Right atrium auricular region (tissue), 2 donors: ENCODE data around the gene UBTD1. TPM values are rescaled to one million over a fixed set of nuclear protein-coding genes. Genes with fewer than 3 reads are reported as not detected.
"Not testable (repeated sequence)": the region's sequence is repeated elsewhere in the genome, so short reads cannot be mapped to it uniquely, and the experiment has no call there.

Experiments
- DNase-seq: peaks from one replicate; pipeline ENCODE4 v3.0.0-alpha.2; 2019; ENCODE audit warnings: low spot score
- H3K27ac ChIP-seq, 2 donors: fragments of 200-600 bp; sonication (generic); 1 replicate in 1 of 2; 2 replicates in 1 of 2; pipeline ENCODE4 v1.5.1; 2016 to 2019
- H3K27me3 ChIP-seq, 2 donors: fragments of 200-600 bp; sonication (generic); one replicate each; pipeline versions ENCODE4 v1.5.1 to v1.6.0; 2017 to 2019
- H3K36me3 ChIP-seq: fragments of 200-600 bp; sonication (generic); one replicate; pipeline ENCODE4 v1.5.1; 2016
- H3K4me1 ChIP-seq, 2 donors: fragments of 200-600 bp; sonication (generic); one replicate each; pipeline versions ENCODE4 v1.5.1 to v1.6.0; 2017 to 2019
- H3K4me3 ChIP-seq, 2 donors: fragments of 200-600 bp; sonication (generic); 1 replicate in 1 of 2; 2 replicates in 1 of 2; pipeline ENCODE4 v1.5.1; 2017 to 2019; ENCODE audit warnings: mild to moderate bottlenecking in 1 of 2, moderate library complexity in 1 of 2
- H3K9me3 ChIP-seq, 2 donors: fragments of 200-600 bp; sonication (generic); one replicate each; pipeline ENCODE4 v1.5.1; 2019
- total RNA-seq, 2 donors: library from RNA; depleted of rRNA; stranded (reverse); fragments of >200 nt; gene quantifications; one replicate each; pipeline ENCODE4 v1.1.0, GENCODE V29; 2016
- TF ChIP-seq, protein P1 (sequence below), 2 donors: fragments of 200-600 bp; sonication (generic); IDR thresholded peaks; one replicate each; pipeline ENCODE4 v1.5.1; 2019; ENCODE audit warnings: antibody characterized with exemption in 2 of 2

Gene UBTD1
- total RNA-seq, 2 donors from 2014 or later: 26.7 to 30.7 TPM

DNA sequence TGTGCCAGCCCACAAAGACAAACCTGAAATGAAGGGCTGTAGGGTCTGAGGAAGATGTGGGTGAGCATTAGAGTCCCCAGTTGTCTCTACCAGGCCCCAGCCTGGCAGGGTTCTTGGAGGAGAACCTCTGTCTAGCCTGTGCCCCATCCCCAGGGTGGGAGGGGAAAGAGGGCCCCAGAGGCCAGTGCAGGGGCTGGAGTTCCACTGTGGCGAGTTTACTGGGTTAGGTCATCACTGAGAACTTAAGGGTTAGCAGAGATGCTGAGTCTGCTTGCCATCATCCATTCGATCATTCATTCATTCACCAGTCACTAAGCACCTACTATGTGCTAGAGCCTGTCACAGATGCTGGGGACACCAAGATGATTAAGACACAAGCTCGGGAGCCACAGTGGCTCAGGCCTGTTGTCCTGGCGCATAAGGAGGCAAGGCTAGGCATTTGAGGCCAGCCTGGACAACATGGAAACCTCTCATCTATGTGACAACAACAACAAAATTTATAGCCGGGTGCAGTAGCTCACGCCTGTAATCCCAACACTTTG lies 76.5 kb downstream of the UBTD1 start:
- TF ChIP-seq, protein P1, sequence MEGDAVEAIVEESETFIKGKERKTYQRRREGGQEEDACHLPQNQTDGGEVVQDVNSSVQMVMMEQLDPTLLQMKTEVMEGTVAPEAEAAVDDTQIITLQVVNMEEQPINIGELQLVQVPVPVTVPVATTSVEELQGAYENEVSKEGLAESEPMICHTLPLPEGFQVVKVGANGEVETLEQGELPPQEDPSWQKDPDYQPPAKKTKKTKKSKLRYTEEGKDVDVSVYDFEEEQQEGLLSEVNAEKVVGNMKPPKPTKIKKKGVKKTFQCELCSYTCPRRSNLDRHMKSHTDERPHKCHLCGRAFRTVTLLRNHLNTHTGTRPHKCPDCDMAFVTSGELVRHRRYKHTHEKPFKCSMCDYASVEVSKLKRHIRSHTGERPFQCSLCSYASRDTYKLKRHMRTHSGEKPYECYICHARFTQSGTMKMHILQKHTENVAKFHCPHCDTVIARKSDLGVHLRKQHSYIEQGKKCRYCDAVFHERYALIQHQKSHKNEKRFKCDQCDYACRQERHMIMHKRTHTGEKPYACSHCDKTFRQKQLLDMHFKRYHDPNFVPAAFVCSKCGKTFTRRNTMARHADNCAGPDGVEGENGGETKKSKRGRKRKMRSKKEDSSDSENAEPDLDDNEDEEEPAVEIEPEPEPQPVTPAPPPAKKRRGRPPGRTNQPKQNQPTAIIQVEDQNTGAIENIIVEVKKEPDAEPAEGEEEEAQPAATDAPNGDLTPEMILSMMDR (IDR thresholded peaks at IDR 0.05): no peak
- no peak for DNase-seq
- no peaks in the 10 kb centered on the region for H3K27me3 ChIP-seq

DNA sequence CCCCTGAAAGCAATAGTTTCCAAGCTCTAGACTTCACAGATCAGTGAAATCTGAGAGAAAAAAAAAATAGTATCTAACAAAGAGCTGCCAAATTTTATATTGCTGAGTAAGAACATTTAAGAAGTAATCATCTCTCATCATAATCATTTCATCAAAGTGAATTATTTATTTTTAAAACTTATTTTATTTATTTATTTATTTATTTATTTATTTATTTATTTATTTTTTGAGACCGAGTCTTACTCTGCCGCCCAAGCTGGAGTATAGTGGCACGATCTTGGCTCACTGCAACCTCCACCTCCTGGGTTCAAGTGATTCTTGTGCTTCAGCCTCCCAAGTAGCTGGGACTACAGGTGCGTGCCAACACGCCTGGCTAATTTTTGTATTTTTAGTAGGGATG lies 77.8 kb downstream of the UBTD1 start:
- not testable (repeated sequence) for H3K27me3 ChIP-seq, H3K4me3 ChIP-seq, H3K9me3 ChIP-seq, DNase-seq, H3K36me3 ChIP-seq
- Histone ChIP-seq H3K27ac (peak overlapping the region; percentile 79 to 95), H3K4me1 (peaks cover 0 to 33% of the 10 kb centered on the region in 2 donors)

More for the DNA sequence above, 76.5 kb downstream of the UBTD1 start:
- peaks cover 0 to 33% of the 10 kb centered on the region in 2 donors for H3K4me1 ChIP-seq
- peaks cover 11% of the 10 kb centered on the region for H3K36me3 ChIP-seq
- peak overlapping the region; percentile 79 to 95 for H3K27ac ChIP-seq
- no peaks in the 10 kb centered on the region for H3K9me3 ChIP-seq
- no peak overlapping the region for H3K4me3 ChIP-seq

DNA sequence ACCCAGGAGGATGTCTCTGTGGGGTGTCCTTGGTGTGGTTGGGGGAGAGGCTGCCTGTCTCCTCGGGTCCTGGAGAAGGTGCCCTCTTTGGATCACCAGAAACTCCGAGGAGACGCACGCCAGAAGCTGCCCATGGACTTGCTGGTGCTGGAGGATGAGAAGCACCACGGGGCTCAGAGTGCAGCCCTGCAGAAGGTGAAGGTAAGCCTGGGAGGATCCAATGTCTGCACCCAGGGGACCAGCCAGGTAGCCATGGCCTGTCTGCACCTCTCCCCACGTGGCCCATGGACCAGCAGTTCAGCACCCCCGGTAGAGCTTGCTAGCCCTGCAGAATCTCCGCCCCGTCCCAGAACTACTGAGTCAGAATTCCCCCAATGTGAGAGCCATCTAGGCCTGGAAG lies 79.0 kb downstream of the UBTD1 start:
- H3K9me3 ChIP-seq: no peaks in the 10 kb centered on the region
- no peak for DNase-seq
- no peaks in the 10 kb centered on the region for H3K27me3 ChIP-seq
- TF ChIP-seq, protein P1 (IDR thresholded peaks at IDR 0.05): no peak
- no peaks in the 10 kb centered on the region for H3K36me3 ChIP-seq
- H3K4me3 ChIP-seq: no peak overlapping the region
- peaks cover 0 to 22% of the 10 kb centered on the region in 2 donors for H3K4me1 ChIP-seq
- no peak overlapping the region for H3K27ac ChIP-seq

DNA sequence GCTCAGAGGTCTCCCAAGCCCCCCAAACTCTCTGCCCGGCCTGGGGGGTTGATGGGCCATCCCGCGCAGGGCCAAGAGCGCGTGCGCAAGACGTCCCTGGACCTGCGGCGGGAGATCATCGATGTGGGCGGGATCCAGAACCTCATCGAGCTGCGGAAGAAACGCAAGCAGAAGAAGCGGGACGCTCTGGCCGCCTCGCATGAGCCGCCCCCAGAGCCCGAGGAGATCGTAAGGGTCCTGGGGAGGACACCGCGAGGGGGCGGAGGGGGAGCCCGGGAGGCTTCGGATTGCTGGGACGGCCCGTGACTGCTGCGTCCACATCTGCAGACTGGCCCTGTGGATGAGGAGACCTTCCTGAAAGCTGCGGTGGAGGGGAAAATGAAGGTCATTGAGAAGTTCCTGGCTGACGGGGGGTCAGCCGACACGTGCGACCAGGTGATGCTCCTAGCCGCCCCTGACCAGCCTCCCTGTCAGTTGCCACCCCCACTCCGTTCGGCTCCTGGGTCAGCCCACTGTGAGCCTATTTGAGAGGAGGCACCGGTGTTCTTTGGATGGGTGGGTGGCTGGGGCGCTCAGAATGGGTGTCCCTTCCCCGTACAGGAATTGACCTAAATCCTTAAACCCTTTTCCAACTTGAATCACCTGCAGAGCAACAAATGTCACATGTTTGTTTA lies 79.6 kb downstream of the UBTD1 start:
- TF ChIP-seq, protein P1 (IDR thresholded peaks at IDR 0.05): no peak
- Histone ChIP-seq H3K4me1 (peaks cover 0 to 20% of the 10 kb centered on the region in 2 donors), H3K9me3 (no peaks in the 10 kb centered on the region), H3K27me3 (no peaks in the 10 kb centered on the region), H3K36me3 (no peaks in the 10 kb centered on the region), H3K27ac (no peak overlapping the region), H3K4me3 (no peak overlapping the region)
- DNase-seq: no peak

DNA sequence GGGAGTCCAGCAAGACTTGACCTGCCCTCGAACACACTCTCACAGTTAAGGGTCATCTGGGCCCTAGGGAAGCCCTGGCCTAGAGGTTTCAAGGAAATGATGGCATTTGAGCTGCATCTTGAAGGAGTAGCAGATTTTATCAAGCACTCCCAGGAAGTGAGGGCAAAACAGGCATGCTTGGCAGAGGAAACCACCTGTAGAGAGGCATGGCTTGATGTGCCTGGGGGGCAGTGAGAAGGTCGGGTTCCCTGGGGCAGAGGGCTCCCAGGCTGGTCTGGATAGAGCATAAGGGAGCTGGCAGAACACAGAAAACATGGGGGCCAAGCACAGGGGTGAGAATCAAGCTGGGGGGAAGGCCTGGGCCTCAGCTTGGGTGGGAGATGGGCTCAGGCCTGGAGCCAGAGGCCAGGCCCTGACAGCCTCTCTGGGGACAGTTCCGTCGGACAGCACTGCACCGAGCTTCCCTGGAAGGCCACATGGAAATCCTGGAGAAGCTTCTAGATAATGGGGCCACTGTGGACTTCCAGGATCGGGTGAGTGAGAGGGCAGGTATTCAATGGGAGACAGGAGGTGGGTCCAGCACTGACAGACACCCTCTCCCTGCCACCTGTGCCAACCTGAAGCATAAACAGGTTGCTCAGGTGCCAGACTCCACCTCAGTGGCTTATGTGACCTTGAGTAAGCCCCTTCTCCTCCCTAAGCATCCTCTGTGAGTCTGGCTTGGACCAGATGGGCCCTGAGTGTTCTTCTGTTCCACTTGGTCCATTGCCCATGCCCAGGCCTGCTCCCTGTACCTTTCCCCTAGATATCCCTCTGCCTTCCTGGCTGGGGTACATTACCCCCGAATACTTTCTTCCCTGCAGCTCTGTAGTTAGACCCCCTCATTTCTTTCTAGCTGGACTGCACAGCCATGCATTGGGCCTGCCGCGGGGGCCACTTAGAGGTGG lies 82.0 kb downstream of the UBTD1 start:
- no peak for DNase-seq
- H3K4me3 ChIP-seq: no peak overlapping the region
- H3K36me3 ChIP-seq: no peaks in the 10 kb centered on the region
- H3K9me3 ChIP-seq: no peaks in the 10 kb centered on the region
- TF ChIP-seq, protein P1 (IDR thresholded peaks at IDR 0.05): no peak
- H3K4me1 ChIP-seq: peaks cover 0 to 25% of the 10 kb centered on the region in 2 donors
- H3K27me3 ChIP-seq: no peaks in the 10 kb centered on the region
- H3K27ac ChIP-seq: no peak overlapping the region

DNA sequence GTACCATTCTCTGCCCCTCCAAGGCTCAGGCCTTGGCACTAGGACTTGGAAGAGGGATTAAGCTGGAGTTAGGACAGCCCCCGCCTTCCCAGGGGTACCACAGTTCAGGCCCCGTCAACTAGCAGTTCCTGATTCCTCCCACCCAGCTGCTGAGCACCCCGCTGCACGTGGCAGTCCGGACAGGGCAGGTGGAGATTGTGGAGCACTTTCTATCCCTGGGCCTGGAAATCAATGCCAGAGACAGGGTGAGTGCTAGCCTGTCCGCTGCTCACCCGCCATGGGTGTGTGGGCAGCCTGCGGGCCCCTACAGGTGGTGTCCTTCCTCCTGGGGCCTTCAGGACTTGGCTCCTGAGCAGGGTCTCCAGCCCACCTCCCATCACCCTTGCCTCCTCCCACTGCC lies 83.4 kb downstream of the UBTD1 start:
- TF ChIP-seq, protein P1 (IDR thresholded peaks at IDR 0.05): no peak
- Histone ChIP-seq H3K4me1 (peaks cover 0 to 35% of the 10 kb centered on the region in 2 donors), H3K27ac (no peak overlapping the region), H3K27me3 (no peaks in the 10 kb centered on the region), H3K4me3 (no peak overlapping the region), H3K9me3 (no peaks in the 10 kb centered on the region), H3K36me3 (no peaks in the 10 kb centered on the region)
- no peak for DNase-seq
